Activated CD8-positive, alpha-beta T cell treated with anti-CD3 and anti-CD28 coated beads for 36 hours (primary cell): ENCODE measurements around the gene HYAL4. TPM values are rescaled to one million over a fixed set of nuclear protein-coding genes. Genes with fewer than 3 reads are reported as not detected.

Source experiments
- ATAC-seq: fragments of 200-7000 bp; cut with Tn5 transposase; one replicate; pipeline ENCODE4 v1.10.0; 2021; ENCODE audit warnings: mild to moderate bottlenecking, moderate library complexity
- CTCF ChIA-PET: fragments of 350-600 bp; sonication (Branson Sonifier 250); formaldehyde crosslinking; loops from one replicate; lab custom pipeline; 2021; ENCODE audit warnings: antibody characterized with exemption; lab: Charles Lee
- POLR2A ChIA-PET: fragments of 350-600 bp; sonication (Branson Sonifier 250); formaldehyde crosslinking; loops from one replicate; lab custom pipeline; 2021; ENCODE audit warnings: antibody characterized with exemption; lab: Charles Lee
- DNase-seq: peaks from one replicate; pipeline ENCODE4 v3.0.0-alpha.2; 2020
- H3K27ac Mint-ChIP-seq: one replicate; pipeline ENCODE4 v1.8.0; 2021; ENCODE audit warnings: mild to moderate bottlenecking, mixed read lengths
- H3K27me3 Mint-ChIP-seq: one replicate; pipeline ENCODE4 v1.8.0; 2021; ENCODE audit warnings: mixed read lengths
- H3K36me3 Mint-ChIP-seq: one replicate; pipeline ENCODE4 v1.8.0; 2021; ENCODE audit warnings: low read depth, mixed read lengths
- H3K4me1 Mint-ChIP-seq: one replicate; pipeline ENCODE4 v1.8.0; 2021; ENCODE audit warnings: low read depth, mixed read lengths
- H3K4me3 Mint-ChIP-seq: one replicate; pipeline ENCODE4 v1.8.0; 2021; ENCODE audit warnings: mild to moderate bottlenecking, moderate library complexity, mixed read lengths
- H3K9me3 Mint-ChIP-seq: one replicate; pipeline ENCODE4 v1.8.0; 2021; ENCODE audit warnings: mixed read lengths
- CTCF ChIP-seq: fragments of 200-600 bp; IDR thresholded peaks from one replicate; pipeline ENCODE4 v1.8.0; 2022; ENCODE audit warnings: antibody characterized with exemption, mild to moderate bottlenecking
- intact Hi-C: fragments of 100-400 bp; cut with micrococcal nuclease; formaldehyde crosslinking; loops from one replicate; pipeline ENCODE4 v1.10.0; 2022
- total RNA-seq, 2 experiments: library from RNA; stranded (reverse); gene quantifications; one replicate each; pipeline ENCODE4 v1.2.3, GENCODE V29; 2021

The HYAL4 gene
- total RNA-seq, 2 experiments from 2014 or later: not detected

- H3K9me3 Mint-ChIP-seq: peaks cover 2% of the 10 kb centered on the region
- intact Hi-C loops: no loop called here
These were observed 15.9 kb downstream of the HYAL4 start for GRCh38 chr7:123860848-123861247.

GRCh38 chr7:123862775-123863174 is 17.8 kb downstream of the HYAL4 start:
- ChIA-PET CTCF (no interaction called here), POLR2A (no interaction called here)
- no peak overlapping the region for H3K4me3 Mint-ChIP-seq
- TF ChIP-seq CTCF: no peak
- H3K36me3 Mint-ChIP-seq: no peaks in the 10 kb centered on the region
- ATAC-seq (no peak), DNase-seq (no peak)
- peaks cover 12% of the 10 kb centered on the region for H3K27me3 Mint-ChIP-seq
- peaks cover 2% of the 10 kb centered on the region for H3K9me3 Mint-ChIP-seq
- H3K27ac Mint-ChIP-seq: no peak overlapping the region
- no peaks in the 10 kb centered on the region for H3K4me1 Mint-ChIP-seq
- intact Hi-C loops: no loop called here

More at GRCh38 chr7:123860848-123861247, 15.9 kb downstream of the HYAL4 start:
- H3K27me3 Mint-ChIP-seq: peaks cover 10% of the 10 kb centered on the region
- H3K4me3 Mint-ChIP-seq: no peak overlapping the region
- no peak for DNase-seq
- ATAC-seq: no peak
- H3K27ac Mint-ChIP-seq: no peak overlapping the region
- no peaks in the 10 kb centered on the region for H3K36me3 Mint-ChIP-seq
- ChIA-PET POLR2A (no interaction called here), CTCF (no interaction called here)
- TF ChIP-seq CTCF: no peak
- H3K4me1 Mint-ChIP-seq: no peaks in the 10 kb centered on the region

- POLR2A ChIA-PET: no interaction called here
- Mint-ChIP-seq H3K9me3 (peaks cover 2% of the 10 kb centered on the region), H3K27me3 (peaks cover 7% of the 10 kb centered on the region), H3K4me1 (no peaks in the 10 kb centered on the region), H3K4me3 (no peak overlapping the region), H3K27ac (no peak overlapping the region), H3K36me3 (no peaks in the 10 kb centered on the region)
- no peak for TF ChIP-seq CTCF
- no peak for DNase-seq
- intact Hi-C loops: no loop called here
- no peak for ATAC-seq
- CTCF ChIA-PET: interaction anchor here (0.7 to 4.1 kb wide), 3 partner anchors 9 to 181 kb away, joined by 3 to 118 read pairs (median 5); no protein-coding TSS in a partner anchor
These were observed 18.5 kb downstream of the HYAL4 start for GRCh38 chr7:123863461-123863860.

GRCh38 chr7:123864012-123864411 is 19.0 kb downstream of the HYAL4 start:
- CTCF ChIA-PET: interaction anchor here (0.7 to 4.1 kb wide), 6 partner anchors 8 to 182 kb away, joined by 3 to 118 read pairs (median 4); no protein-coding TSS in a partner anchor
- POLR2A ChIA-PET: no interaction called here
- no peak for ATAC-seq
- Mint-ChIP-seq H3K4me3 (no peak overlapping the region), H3K9me3 (peaks cover 2% of the 10 kb centered on the region), H3K36me3 (no peaks in the 10 kb centered on the region), H3K27ac (no peak overlapping the region), H3K27me3 (peaks cover 6% of the 10 kb centered on the region), H3K4me1 (no peaks in the 10 kb centered on the region)
- no peak for TF ChIP-seq CTCF
- no peak for DNase-seq
- intact Hi-C loops: no loop called here

GRCh38 chr7:123864436-123864835 is 19.5 kb downstream of the HYAL4 start:
- no peaks in the 10 kb centered on the region for H3K4me1 Mint-ChIP-seq
- no peak for ATAC-seq
- intact Hi-C loops: no loop called here
- H3K9me3 Mint-ChIP-seq: peaks cover 2% of the 10 kb centered on the region
- H3K27ac Mint-ChIP-seq: no peak overlapping the region
- no peak overlapping the region for H3K4me3 Mint-ChIP-seq
- no peak for DNase-seq
- H3K27me3 Mint-ChIP-seq: peaks cover 9% of the 10 kb centered on the region
- CTCF ChIA-PET: interaction anchor here (0.7 to 4.1 kb wide), 18 partner anchors 8 to 240 kb away, joined by 3 to 118 read pairs (median 4); no protein-coding TSS in a partner anchor
- no peak for TF ChIP-seq CTCF
- H3K36me3 Mint-ChIP-seq: no peaks in the 10 kb centered on the region
- POLR2A ChIA-PET: no interaction called here
